Hepatocyte (in vitro differentiated cells): Measurements from ENCODE around the gene COL15A1. TPM values are rescaled to one million over a fixed set of nuclear protein-coding genes. Genes with fewer than 3 reads are reported as not detected.

Experiments
- DNase-seq: peaks from one replicate; pipeline ENCODE4 v3.0.0-alpha.2; 2016; ENCODE audit warnings: low spot score
- H2AFZ ChIP-seq: fragments of 200-600 bp; sonication (generic); 2 replicates; pipeline ENCODE4 v1.6.0; 2016; ENCODE audit warnings: antibody characterized with exemption, mild to moderate bottlenecking
- H3K27ac ChIP-seq: fragments of 200-600 bp; sonication (generic); 2 replicates; pipeline ENCODE4 v1.5.1; 2016; ENCODE audit warnings: mild to moderate bottlenecking
- H3K27me3 ChIP-seq: fragments of 200-600 bp; sonication (generic); 2 replicates; pipeline ENCODE4 v1.6.1; 2016
- H3K36me3 ChIP-seq: fragments of 200-600 bp; sonication (generic); replicated peaks from 2 replicates; pipeline ENCODE4 v1.5.1; 2016; ENCODE audit warnings: low read depth; ENCODE audit not compliant: insufficient read depth
- H3K4me1 ChIP-seq: fragments of 200-600 bp; sonication (generic); 2 replicates; pipeline ENCODE4 v1.5.1; 2016; ENCODE audit warnings: mild to moderate bottlenecking, moderate library complexity; ENCODE audit not compliant: insufficient read depth
- H3K4me2 ChIP-seq: fragments of 200-600 bp; sonication (generic); 2 replicates; pipeline ENCODE4 v1.6.0; 2016
- H3K4me3 ChIP-seq: fragments of 200-600 bp; sonication (generic); 2 replicates; pipeline ENCODE4 v1.5.1; 2016; ENCODE audit warnings: mild to moderate bottlenecking
- H3K79me2 ChIP-seq: fragments of 200-600 bp; sonication (generic); 2 replicates; pipeline ENCODE4 v1.6.0; 2017; ENCODE audit warnings: mild to moderate bottlenecking
- H3K9me2 ChIP-seq: fragments of 200-600 bp; sonication (generic); replicated peaks from 2 replicates; pipeline ENCODE4 v1.6.0; 2017; ENCODE audit warnings: mild to moderate bottlenecking; ENCODE audit not compliant: insufficient read depth
- H3K9me3 ChIP-seq: fragments of 200-600 bp; sonication (generic); 2 replicates; pipeline ENCODE4 v1.5.1; 2016; ENCODE audit warnings: low read depth, mild to moderate bottlenecking
- H4K20me1 ChIP-seq: fragments of 200-600 bp; sonication (generic); 2 replicates; pipeline ENCODE4 v1.6.0; 2016; ENCODE audit warnings: mild to moderate bottlenecking; ENCODE audit not compliant: insufficient read depth, poor library complexity, severe bottlenecking
- CTCF ChIP-seq: fragments of 200-600 bp; sonication (generic); IDR thresholded peaks from 2 replicates; pipeline ENCODE4 v1.5.1; 2016; ENCODE audit warnings: antibody characterized with exemption, mild to moderate bottlenecking; ENCODE audit not compliant: poor library complexity
- EZH2 ChIP-seq: fragments of 200-600 bp; sonication (generic); IDR thresholded peaks from 2 replicates; pipeline ENCODE4 v1.6.1; 2016; ENCODE audit warnings: antibody characterized with exemption, mild to moderate bottlenecking, borderline replicate concordance
- EZH2phosphoT487 ChIP-seq: fragments of 200-600 bp; sonication (generic); IDR thresholded peaks from one replicate; pipeline ENCODE4 v1.6.1; 2018; ENCODE audit warnings: antibody characterized with exemption, mild to moderate bottlenecking, low read depth, moderate library complexity; ENCODE audit not compliant: unreplicated experiment, severe bottlenecking
- WGBS: methylation state at CpG from one replicate; pipeline ENCODE4 v1.1.6; 2016; ENCODE audit warnings: low lambda C conversion rate; ENCODE audit errors: missing lambda C conversion rate; 5-methylcytosine and 5-hydroxymethylcytosine counted together
- polyA plus RNA-seq: library from polyadenylated mRNA; unstranded; fragments of >200 nt; fragmentation: Nextera tagmentation; extraction: Ambion mirVana; gene quantifications from 2 replicates; pipeline ENCODE4 v1.2.1, GENCODE V29; 2016
- total RNA-seq: library from RNA; depleted of rRNA; stranded (reverse); fragments of >200 nt; gene quantifications from 2 replicates; pipeline ENCODE4 v1.2.3, GENCODE V29; 2014

Gene COL15A1
- total and polyA plus RNA-seq, 2 experiments from 2014 or later: 97.6 to 106 TPM

GRCh38 chr9:99057665-99058625 is 114.2 kb downstream of the COL15A1 start:
- H3K9me2 ChIP-seq: no peaks in the 10 kb centered on the region
- H3K36me3 ChIP-seq: no peaks in the 10 kb centered on the region
- peaks cover 2% of the 10 kb centered on the region for H3K4me1 ChIP-seq
- TF ChIP-seq CTCF: no peak
- TF ChIP-seq EZH2: no peak
- no peak for TF ChIP-seq EZH2phosphoT487
- no peaks in the 10 kb centered on the region for H3K27me3 ChIP-seq
- H3K27ac ChIP-seq: no peak overlapping the region
- H3K79me2 ChIP-seq: no peaks in the 10 kb centered on the region
- no peak for DNase-seq
- no peak overlapping the region for H2AFZ ChIP-seq
- H3K4me2 ChIP-seq: no peak overlapping the region
- no peaks in the 10 kb centered on the region for H4K20me1 ChIP-seq
- no peak overlapping the region for H3K4me3 ChIP-seq
- 89% methylated on average over 7 of the region's 7 CpGs for WGBS
- H3K9me3 ChIP-seq: no peaks in the 10 kb centered on the region

GRCh38 chr9:99058964-99059921 is 115.5 kb downstream of the COL15A1 start:
- no peak for DNase-seq
- Histone ChIP-seq H3K4me1 (peaks cover 7% of the 10 kb centered on the region), H3K36me3 (no peaks in the 10 kb centered on the region), H3K79me2 (no peaks in the 10 kb centered on the region), H3K9me2 (no peaks in the 10 kb centered on the region), H3K27ac (no peak overlapping the region), H3K27me3 (no peaks in the 10 kb centered on the region), H3K4me3 (no peak overlapping the region), H4K20me1 (no peaks in the 10 kb centered on the region), H3K9me3 (no peaks in the 10 kb centered on the region), H2AFZ (no peak overlapping the region), H3K4me2 (no peak overlapping the region)
- 87% methylated on average over 8 of the region's 8 CpGs for WGBS
- no peak for TF ChIP-seq EZH2phosphoT487
- no peak for TF ChIP-seq CTCF
- TF ChIP-seq EZH2: no peak

- no peak for TF ChIP-seq CTCF
- no peak for TF ChIP-seq EZH2phosphoT487
- no peak for TF ChIP-seq EZH2
- Histone ChIP-seq H3K9me2 (no peaks in the 10 kb centered on the region), H3K9me3 (no peaks in the 10 kb centered on the region), H3K27ac (no peak overlapping the region), H3K79me2 (no peaks in the 10 kb centered on the region), H3K36me3 (no peaks in the 10 kb centered on the region), H2AFZ (no peak overlapping the region), H3K4me1 (peaks cover 7% of the 10 kb centered on the region), H3K27me3 (no peaks in the 10 kb centered on the region), H3K4me3 (no peak overlapping the region), H4K20me1 (no peaks in the 10 kb centered on the region), H3K4me2 (no peak overlapping the region)
- 95% methylated on average over 2 of the region's 2 CpGs for WGBS
- no peak for DNase-seq
Measured at GRCh38 chr9:99060621-99061020, 116.9 kb downstream of the COL15A1 start.
